Thyroid gland (tissue), 4 donors: ENCODE measurements around the gene NBL1. TPM values are rescaled to one million over a fixed set of nuclear protein-coding genes. Genes with fewer than 3 reads are reported as not detected.
"Not testable (repeated sequence)": the region's sequence is repeated elsewhere in the genome, so short reads cannot be mapped to it uniquely, and the experiment has no call there.

ENCODE experiments used
- DNase-seq, 2 donors: peaks; one replicate each; pipeline ENCODE4 v3.0.0-alpha.2; 2019
- H3K27ac ChIP-seq, 3 donors: fragments of 200-600 bp; sonication (generic); 1 replicate in 2 of 3; 2 replicates in 1 of 3; pipeline ENCODE4 v1.5.1; 2016 to 2019; ENCODE audit warnings: mild to moderate bottlenecking in 1 of 3, moderate library complexity in 1 of 3
- H3K27me3 ChIP-seq: fragments of 200-600 bp; sonication (generic); one replicate; pipeline ENCODE4 v1.5.1; 2019
- H3K36me3 ChIP-seq, 2 donors: fragments of 200-600 bp; sonication (generic); one replicate each; pipeline ENCODE4 v1.5.1; 2016 to 2019
- H3K4me1 ChIP-seq, 2 donors: fragments of 200-600 bp; sonication (generic); one replicate each; pipeline ENCODE4 v1.5.1; 2017 to 2019
- H3K4me3 ChIP-seq, 3 donors: fragments of 200-600 bp; sonication (generic); replicated peaks in 1 of 3; 1 replicate in 2 of 3; 2 replicates in 1 of 3; pipeline ENCODE4 v1.5.1; 2016; ENCODE audit warnings: mild to moderate bottlenecking in 1 of 3
- H3K9me3 ChIP-seq: fragments of 200-600 bp; sonication (generic); one replicate; pipeline ENCODE4 v1.5.1; 2017
- POLR2A ChIP-seq, 2 donors: fragments of 450-650 bp; IDR thresholded peaks; one replicate each; pipeline ENCODE4 v1.6.1; 2017; ENCODE audit warnings: antibody characterized with exemption in 2 of 2, mild to moderate bottlenecking in 2 of 2, moderate library complexity in 1 of 2
- WGBS, 2 donors: methylation state at CpG; one replicate each; pipeline ENCODE4 v1.1.5; 2017; 5-methylcytosine and 5-hydroxymethylcytosine counted together
- intact Hi-C: fragments of 100-400 bp; cut with DNase I; formaldehyde crosslinking; loops from one replicate; pipeline ENCODE4 v1.15.1; 2023
- total RNA-seq, 4 donors: library from RNA; depleted of rRNA; stranded (reverse); fragments of >200 nt; gene quantifications; one replicate each; pipeline ENCODE4 v1.2.3, GENCODE V29; 2016
- TF ChIP-seq, protein P1 (sequence below), 6 experiments: fragments of 200-600 bp in 3 of 6; fragments of 450-650 bp in 3 of 6; sonication (generic) in 3 of 6; IDR thresholded peaks; one replicate each; pipeline ENCODE4 v1.5.1; 2016 to 2019; ENCODE audit warnings: antibody characterized with exemption in 6 of 6, mild to moderate bottlenecking in 2 of 6, inconsistent platforms in 1 of 6, moderate library complexity in 1 of 6

Gene NBL1
- total RNA-seq, 4 donors from 2014 or later = 29.4 to 70.4 (median 43.6) TPM

DNA sequence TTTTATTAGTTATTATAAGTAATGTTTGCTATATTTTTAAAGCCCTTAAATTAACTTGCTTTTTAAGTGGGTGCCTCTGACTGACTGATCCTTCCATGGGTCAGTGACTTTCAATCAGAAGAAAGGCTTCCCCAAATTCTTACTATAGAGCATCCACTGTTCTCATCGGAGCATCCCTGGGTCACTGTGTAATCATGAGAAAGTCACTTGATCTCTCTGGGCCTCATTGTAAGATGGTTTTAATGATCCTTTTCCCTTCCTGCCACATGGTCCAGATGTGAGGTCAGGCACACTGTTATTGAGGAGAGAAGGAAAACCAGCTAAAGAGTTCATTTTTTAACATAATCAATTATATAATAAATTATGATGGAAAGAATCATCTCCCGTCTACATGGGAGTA lies 11.0 kb upstream of the NBL1 start:
- Histone ChIP-seq H3K9me3 (no peaks in the 10 kb centered on the region), H3K4me1 (no peaks in the 10 kb centered on the region), H3K27me3 (no peaks in the 10 kb centered on the region), H3K4me3 (no peak overlapping the region), H3K36me3 (no peaks in the 10 kb centered on the region), H3K27ac (no peak overlapping the region)
- no peak for DNase-seq
- TF ChIP-seq, protein P1, sequence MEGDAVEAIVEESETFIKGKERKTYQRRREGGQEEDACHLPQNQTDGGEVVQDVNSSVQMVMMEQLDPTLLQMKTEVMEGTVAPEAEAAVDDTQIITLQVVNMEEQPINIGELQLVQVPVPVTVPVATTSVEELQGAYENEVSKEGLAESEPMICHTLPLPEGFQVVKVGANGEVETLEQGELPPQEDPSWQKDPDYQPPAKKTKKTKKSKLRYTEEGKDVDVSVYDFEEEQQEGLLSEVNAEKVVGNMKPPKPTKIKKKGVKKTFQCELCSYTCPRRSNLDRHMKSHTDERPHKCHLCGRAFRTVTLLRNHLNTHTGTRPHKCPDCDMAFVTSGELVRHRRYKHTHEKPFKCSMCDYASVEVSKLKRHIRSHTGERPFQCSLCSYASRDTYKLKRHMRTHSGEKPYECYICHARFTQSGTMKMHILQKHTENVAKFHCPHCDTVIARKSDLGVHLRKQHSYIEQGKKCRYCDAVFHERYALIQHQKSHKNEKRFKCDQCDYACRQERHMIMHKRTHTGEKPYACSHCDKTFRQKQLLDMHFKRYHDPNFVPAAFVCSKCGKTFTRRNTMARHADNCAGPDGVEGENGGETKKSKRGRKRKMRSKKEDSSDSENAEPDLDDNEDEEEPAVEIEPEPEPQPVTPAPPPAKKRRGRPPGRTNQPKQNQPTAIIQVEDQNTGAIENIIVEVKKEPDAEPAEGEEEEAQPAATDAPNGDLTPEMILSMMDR (IDR thresholded peaks at IDR 0.05) = no peak
- TF ChIP-seq POLR2A (IDR thresholded peaks at IDR 0.05) = no peak
- 81 to 87% methylated on average over 2 of the region's 2 CpGs for WGBS, 2 donors
- intact Hi-C loops = no loop called here

DNA sequence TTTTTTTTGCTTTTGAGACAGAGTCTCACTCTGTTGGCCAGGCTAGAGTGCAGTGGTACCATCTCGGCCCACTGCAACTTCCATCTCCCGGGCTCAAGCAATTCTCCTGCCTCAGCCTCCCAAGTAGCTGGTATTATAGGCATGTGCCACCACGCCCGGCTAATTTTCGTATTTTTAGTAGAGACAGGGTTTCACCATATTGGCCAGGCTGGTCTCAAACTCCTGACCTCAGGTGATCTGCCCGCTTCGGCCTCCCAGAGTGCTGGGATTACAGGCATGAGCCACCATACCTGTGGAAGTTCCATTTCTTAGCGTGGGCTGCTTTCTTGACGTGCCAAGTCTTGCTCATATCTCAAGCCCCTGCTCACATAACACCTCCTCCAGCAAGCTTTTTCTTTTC lies 9.0 kb upstream of the NBL1 start:
- H3K36me3 ChIP-seq, H3K4me1 ChIP-seq, H3K27ac ChIP-seq, DNase-seq, H3K4me3 ChIP-seq, H3K9me3 ChIP-seq, H3K27me3 ChIP-seq, intact Hi-C loops: not testable (repeated sequence)
- WGBS, 2 donors = 96 to 97% methylated on average over 9 of the region's 9 CpGs

DNA sequence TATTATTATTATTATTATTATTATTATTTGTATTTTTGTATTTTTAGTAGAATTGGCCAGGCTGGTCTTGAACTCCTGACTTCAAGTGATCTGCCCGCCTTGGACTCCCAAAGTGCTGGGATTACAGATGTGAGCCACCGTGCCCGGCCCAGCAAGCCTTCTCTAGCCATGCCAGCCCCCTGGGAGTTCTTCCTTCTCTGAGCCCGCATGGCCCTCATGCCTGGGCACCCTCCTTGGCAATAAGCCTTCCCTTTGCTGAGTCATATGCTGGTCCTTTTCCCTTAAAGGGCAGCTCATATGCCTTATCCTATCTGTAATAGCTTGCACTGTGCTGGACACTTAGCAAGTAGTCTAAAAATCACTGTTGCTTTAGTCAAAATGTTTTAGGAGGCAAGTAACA lies 8.5 kb upstream of the NBL1 start:
- Histone ChIP-seq H3K27me3 (no peaks in the 10 kb centered on the region), H3K4me3 (no peak overlapping the region), H3K36me3 (no peaks in the 10 kb centered on the region), H3K4me1 (peaks cover 0 to 7% of the 10 kb centered on the region in 2 donors), H3K9me3 (no peaks in the 10 kb centered on the region), H3K27ac (no peak overlapping the region)
- intact Hi-C loops = no loop called here
- DNase-seq = no peak
- TF ChIP-seq, protein P1 (IDR thresholded peaks at IDR 0.05) = no peak
- TF ChIP-seq POLR2A (IDR thresholded peaks at IDR 0.05) = no peak
- 82 to 84% methylated on average over 4 of the region's 4 CpGs for WGBS, 2 donors

DNA sequence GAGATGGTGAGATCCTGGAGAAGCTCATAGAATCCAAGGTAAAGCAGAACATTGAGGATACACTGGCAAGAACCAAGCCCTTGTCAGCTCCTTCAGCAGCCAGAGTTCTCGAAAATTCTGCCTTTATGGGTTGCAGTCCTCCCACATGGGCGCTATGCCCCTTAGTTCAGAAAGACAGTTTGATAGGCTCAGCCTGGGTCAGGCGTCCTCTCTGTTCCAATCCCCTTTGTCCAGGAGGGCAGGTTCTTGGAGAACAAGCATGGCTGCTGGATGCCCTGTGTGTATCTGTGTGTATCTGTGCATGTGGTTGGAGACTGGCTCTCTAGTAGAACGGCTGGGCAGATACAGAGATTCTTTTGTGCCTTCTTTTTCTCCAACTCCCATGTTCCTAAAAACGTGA lies 8.0 kb upstream of the NBL1 start:
- 89 to 93% methylated on average over 5 of the region's 5 CpGs for WGBS, 2 donors
- H3K9me3 ChIP-seq = no peaks in the 10 kb centered on the region
- no peak overlapping the region for H3K27ac ChIP-seq
- H3K36me3 ChIP-seq = no peaks in the 10 kb centered on the region
- intact Hi-C loops = no loop called here
- TF ChIP-seq, protein P1 (IDR thresholded peaks at IDR 0.05) = no peak
- TF ChIP-seq POLR2A (IDR thresholded peaks at IDR 0.05) = no peak
- H3K27me3 ChIP-seq = no peaks in the 10 kb centered on the region
- DNase-seq = no peak
- peaks cover 0 to 10% of the 10 kb centered on the region in 2 donors for H3K4me1 ChIP-seq
- H3K4me3 ChIP-seq = no peak overlapping the region

DNA sequence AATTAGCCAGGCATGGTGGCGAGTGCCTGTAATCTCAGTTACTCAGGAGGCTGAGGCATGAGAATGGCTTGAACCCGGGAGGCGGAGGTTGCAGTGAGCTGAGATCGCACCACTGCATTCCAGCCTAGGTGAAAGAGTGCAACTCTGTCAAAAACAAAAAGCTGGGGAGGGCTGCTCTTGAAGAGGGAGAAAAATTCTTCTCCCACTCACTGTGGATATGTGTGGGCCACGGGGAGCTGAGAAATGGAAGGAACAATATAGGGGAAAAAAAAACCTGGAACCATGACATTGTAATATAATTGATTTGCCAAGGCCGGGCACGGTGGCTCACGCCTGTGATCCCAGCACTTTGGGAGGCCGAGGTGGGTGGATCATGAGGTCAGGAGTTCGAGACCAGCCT lies 7.4 kb upstream of the NBL1 start:
- H3K9me3 ChIP-seq, H3K4me3 ChIP-seq, intact Hi-C loops, DNase-seq, H3K27ac ChIP-seq, H3K36me3 ChIP-seq, H3K27me3 ChIP-seq: not testable (repeated sequence)
- peaks cover 0 to 10% of the 10 kb centered on the region in 2 donors for H3K4me1 ChIP-seq
- 91% methylated on average over 10 of the region's 10 CpGs for WGBS, 2 donors

DNA sequence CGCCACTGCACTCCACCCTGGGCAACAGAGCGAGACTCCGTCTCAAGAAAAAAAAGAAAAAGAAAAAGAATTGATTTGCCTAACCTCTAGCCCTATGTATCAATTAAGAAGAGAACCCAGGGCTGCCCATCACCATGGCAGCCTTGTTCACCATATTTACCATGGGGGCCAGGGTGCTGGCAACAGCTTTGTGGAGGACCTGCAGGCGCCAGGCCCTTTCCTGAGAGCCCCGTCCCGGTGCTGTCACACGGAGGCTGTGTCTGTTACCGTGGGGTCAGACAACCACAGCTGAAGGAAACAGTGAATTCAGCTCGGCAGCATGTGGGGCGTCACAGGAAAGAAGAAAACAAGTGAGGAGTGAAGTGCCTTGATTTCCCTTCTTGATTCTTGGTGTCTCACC lies 6.5 kb upstream of the NBL1 start:
- H3K36me3 ChIP-seq = no peaks in the 10 kb centered on the region
- no peaks in the 10 kb centered on the region for H3K27me3 ChIP-seq
- H3K9me3 ChIP-seq = no peaks in the 10 kb centered on the region
- no peak overlapping the region for H3K4me3 ChIP-seq
- no peak for DNase-seq
- TF ChIP-seq, protein P1 (IDR thresholded peaks at IDR 0.05) = no peak
- TF ChIP-seq POLR2A (IDR thresholded peaks at IDR 0.05) = no peak
- WGBS, 2 donors = 89 to 90% methylated on average over 10 of the region's 10 CpGs
- intact Hi-C loops = no loop called here
- H3K4me1 ChIP-seq = peaks cover 0 to 10% of the 10 kb centered on the region in 2 donors
- no peak overlapping the region for H3K27ac ChIP-seq

DNA sequence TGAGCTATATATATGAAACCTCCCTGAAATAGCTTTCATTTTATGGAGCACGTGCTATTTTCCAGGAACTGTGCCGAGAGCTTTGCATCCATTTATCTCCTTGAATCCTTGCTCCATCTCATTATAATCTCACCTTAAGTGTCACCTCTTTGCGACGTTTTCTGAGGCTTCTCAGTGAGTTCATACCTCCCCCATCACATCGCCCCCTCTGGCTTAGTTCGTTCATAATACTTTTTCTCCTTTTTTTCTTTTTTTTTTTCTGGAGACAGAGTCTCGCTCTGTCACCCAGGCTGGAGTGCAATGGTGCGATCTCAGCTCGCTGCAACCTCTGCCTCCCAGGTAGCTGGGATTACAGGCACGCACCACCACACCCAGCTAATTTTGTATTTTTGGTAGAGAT lies 4.9 kb upstream of the NBL1 start:
- H3K27me3 ChIP-seq, intact Hi-C loops, H3K27ac ChIP-seq, H3K36me3 ChIP-seq, H3K4me3 ChIP-seq, H3K9me3 ChIP-seq, DNase-seq: not testable (repeated sequence)
- 80 to 82% methylated on average over 10 of the region's 10 CpGs for WGBS, 2 donors
- peaks cover 0 to 18% of the 10 kb centered on the region in 2 donors for H3K4me1 ChIP-seq
